Adrenal gland (tissue), 12 donors: ENCODE measurements around the gene MRPS18B. TPM values are rescaled to one million over a fixed set of nuclear protein-coding genes. Genes with fewer than 3 reads are reported as not detected.

Experiments
- DNase-seq, 7 donors: peaks; one replicate each; pipeline ENCODE4 v3.0.0-alpha.2; 2019 to 2020
- H3K27ac ChIP-seq, 5 donors: fragments of 200-600 bp; sonication (generic) in 4 of 5; 1 replicate in 3 of 5; 2 replicates in 2 of 5; pipeline versions ENCODE4 v1.5.1 to v1.8.0; 2016 to 2020; ENCODE audit warnings: mild to moderate bottlenecking in 1 of 5
- H3K27me3 ChIP-seq: fragments of 200-600 bp; 2 replicates; pipeline ENCODE4 v1.8.0; 2021
- H3K36me3 ChIP-seq, 2 donors: fragments of 200-600 bp; replicated peaks in 1 of 2; 1 replicate in 1 of 2; 2 replicates in 1 of 2; pipeline versions ENCODE4 v1.5.1 to v1.8.0; 2018 to 2022
- H3K4me1 ChIP-seq, 2 donors: fragments of 200-600 bp; replicated peaks in 1 of 2; 1 replicate in 1 of 2; 2 replicates in 1 of 2; pipeline versions ENCODE4 v1.5.1 to v1.8.0; 2018 to 2021
- H3K4me3 ChIP-seq, 4 donors: fragments of 200-600 bp; sonication (generic) in 3 of 4; one replicate each; pipeline ENCODE4 v1.5.1; 2016 to 2018
- H3K9me3 ChIP-seq, 3 donors: fragments of 200-600 bp; sonication (generic) in 1 of 3; replicated peaks in 1 of 3; 1 replicate in 2 of 3; 2 replicates in 1 of 3; pipeline versions ENCODE4 v1.5.1 to v1.8.0; 2016 to 2021
- CTCF ChIP-seq, 6 experiments: fragments of 450-650 bp in 4 of 6; fragments of 200-600 bp in 2 of 6; sonication (generic) in 1 of 6; IDR thresholded peaks; 1 replicate in 5 of 6; 2 replicates in 1 of 6; pipeline versions ENCODE4 v1.5.1 to v1.8.0; 2016 to 2021; ENCODE audit warnings: antibody characterized with exemption in 6 of 6, mild to moderate bottlenecking in 2 of 6, moderate library complexity in 1 of 6
- POLR2A ChIP-seq, 2 donors: fragments of 450-650 bp; IDR thresholded peaks; one replicate each; pipeline ENCODE4 v1.6.1; 2017; ENCODE audit warnings: antibody characterized with exemption in 2 of 2, mild to moderate bottlenecking in 2 of 2, moderate library complexity in 1 of 2
- WGBS, 4 donors: extraction: QIAGEN DNeasy Blood & Tissue Kit in 2 of 4; methylation state at CpG; one replicate each; pipeline versions ENCODE4 v1.1.5 to v1.1.7; 2013 to 2017; 5-methylcytosine and 5-hydroxymethylcytosine counted together
- intact Hi-C, 2 donors: fragments of 100-400 bp; cut with DNase I; formaldehyde crosslinking; loops; one replicate each; pipeline versions ENCODE4 v1.14.1 to v1.15.0; 2022 to 2023
- polyA plus RNA-seq, 3 donors: library from polyadenylated mRNA; stranded (reverse); fragments of 200-250 nt in 2 of 3; fragments of 350-450 nt in 1 of 3; fragmentation: Illumina TruSeq in 1 of 3; extraction: RNeasy Lipid Tissue Mini Kit (QIAGEN cat#74804) in 1 of 3; gene quantifications; one replicate each; pipeline ENCODE4 v1.2.3, GENCODE V29; 2013 to 2014
- total RNA-seq, 9 donors: library from RNA; depleted of rRNA in 4 of 9; stranded (reverse); fragments of >200 nt in 4 of 9; fragments of 120-200 nt in 1 of 9; fragmentation: NEBNext Ultra II Directional in 1 of 9; extraction: Animal tissue kit (Norgen Biotek cat#: 25700) in 1 of 9; gene quantifications; one replicate each; pipeline versions ENCODE4 v1.1.0 to v1.2.4, GENCODE V29; 2013 to 2023
- donor health status: healthy with polysubstance abuse.
- donor health status: Bipolar disorder and iron deficiency.
- donor health status: DM: yes; HTN: yes; CAD: no.
- donor health status: DM: no; HTN: no; CAD: no.
- donor health status: DM: no; HTN: no; CAD: no.
- donor health status: DM: yes; HTN: yes; CAD: no.

The MRPS18B gene
- total and polyA plus RNA-seq, 12 donors, result 43.0 to 105 (median 74.8) TPM

- peak; percentile 91 to 97 (median 94) for DNase-seq
- H3K4me1 ChIP-seq, result peaks cover 10 to 14% of the 10 kb centered on the region in 2 donors
- intact Hi-C loops, result no loop called here
- H3K27me3 ChIP-seq, result no peaks in the 10 kb centered on the region
- peak within 1 kb of the TSS; percentile 75 to 98 (median 94) for H3K4me3 ChIP-seq
- no peaks in the 10 kb centered on the region for H3K9me3 ChIP-seq
- H3K36me3 ChIP-seq, result peaks cover 0 to 21% of the 10 kb centered on the region in 2 donors
- peak within 1 kb of the TSS; percentile 51 to 95 (median 87) for H3K27ac ChIP-seq
- TF ChIP-seq POLR2A (IDR thresholded peaks at IDR 0.05), result peak in 1 of 2 donors; percentile 36
- TF ChIP-seq CTCF (IDR thresholded peaks at IDR 0.05), result no peak
- WGBS, 4 donors, result 9 to 23% (median 17%) methylated on average over 19 to 37 of the region's 37 CpGs
These were observed 29.0 kb downstream of the MRPS18B start, which contains the start of gene C6orf136 for GRCh38 chr6:30646450-30647241. C6orf136 (plus strand) TSS chr6:30647133; CDS start chr6:30647232, 99 bp downstream.

- Histone ChIP-seq H3K27me3 (no peaks in the 10 kb centered on the region), H3K4me3 (peak overlapping the region; percentile 75 to 98 (median 94)), H3K27ac (peak overlapping the region; percentile 51 to 95 (median 87)), H3K9me3 (no peaks in the 10 kb centered on the region), H3K36me3 (peaks cover 0 to 28% of the 10 kb centered on the region in 2 donors), H3K4me1 (peaks cover 10 to 14% of the 10 kb centered on the region in 2 donors)
- intact Hi-C loops, result no loop called here
- 1 to 2% (median 1%) methylated on average over 5 to 78 of the region's 78 CpGs for WGBS, 4 donors
- TF ChIP-seq POLR2A (IDR thresholded peaks at IDR 0.05), result peak in 1 of 2 donors; percentile 3
- no peak for TF ChIP-seq CTCF (IDR thresholded peaks at IDR 0.05)
- peak; percentile 66 to 84 (median 75) for DNase-seq
These were observed 29.8 kb downstream of the MRPS18B start for GRCh38 chr6:30647242-30648116.

- Histone ChIP-seq H3K4me3 (no peak overlapping the region), H3K36me3 (peaks cover 0 to 55% of the 10 kb centered on the region in 2 donors), H3K27ac (no peak overlapping the region), H3K27me3 (no peaks in the 10 kb centered on the region), H3K9me3 (no peaks in the 10 kb centered on the region), H3K4me1 (peaks cover 10 to 14% of the 10 kb centered on the region in 2 donors)
- TF ChIP-seq CTCF (IDR thresholded peaks at IDR 0.05) (no peak), POLR2A (IDR thresholded peaks at IDR 0.05) (no peak)
- WGBS, 4 donors, result 87 to 93% (median 87%) methylated on average over 12 of the region's 12 CpGs
- intact Hi-C loops, result no loop called here
- no peak for DNase-seq
These were observed 33.5 kb downstream of the MRPS18B start for GRCh38 chr6:30651143-30651542.
